ENCODE measurements around the gene LHFPL2. TPM values are rescaled to one million over a fixed set of nuclear protein-coding genes. Genes with fewer than 3 reads are reported as not detected.

Gene LHFPL2
- total and polyA plus RNA-seq, 4 experiments from 2014 or later = 0.25 to 2.7 (median 1.6) TPM

DNA sequence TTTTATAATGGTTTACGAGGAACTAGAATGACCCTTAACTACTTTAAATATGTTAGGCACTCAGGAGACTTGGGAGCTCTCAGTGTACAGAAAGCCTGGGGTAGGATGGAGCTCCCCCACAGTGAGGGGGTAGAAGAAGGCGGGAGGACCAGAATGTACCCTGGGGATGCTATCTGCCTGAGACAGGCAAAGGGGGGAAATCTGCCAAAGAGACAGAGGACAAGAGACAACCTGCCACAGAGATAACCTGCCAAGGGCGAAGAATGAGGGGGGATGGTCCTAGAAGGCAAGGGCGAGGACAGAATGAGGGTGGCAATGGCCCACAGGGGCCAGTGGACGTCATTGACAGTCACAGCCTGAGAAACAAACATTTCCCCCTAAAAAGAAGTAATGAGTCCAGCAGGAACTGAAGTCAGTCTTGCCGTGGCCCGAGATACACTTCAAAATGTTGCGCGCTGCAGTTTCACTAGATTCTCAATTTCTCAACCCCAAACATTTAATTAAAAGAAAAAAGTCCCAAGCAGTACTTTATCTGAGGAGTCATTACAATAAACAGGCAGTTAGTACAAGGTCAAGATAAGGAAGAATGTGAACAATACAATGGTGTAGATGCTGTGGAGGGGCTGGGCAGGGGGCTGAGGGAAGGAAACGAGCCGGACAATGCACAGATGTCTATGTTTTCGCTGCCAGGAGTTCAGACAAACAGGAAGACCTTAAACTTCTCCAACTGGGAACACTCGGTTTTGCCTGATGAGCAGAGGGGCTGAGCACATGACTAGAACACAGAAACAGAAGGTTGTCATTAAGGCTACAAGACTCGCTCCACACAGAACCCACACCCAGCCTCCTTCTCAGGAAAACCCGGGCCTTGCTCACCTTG is 125.0 kb downstream of the LHFPL2 start:
- H3K4me1 ChIP-seq (ENCODE audit: insufficient read depth, low read length) = no peaks in the 10 kb centered on the region
- no peaks in the 10 kb centered on the region for H3K9me3 Mint-ChIP-seq
- H3K36me3 ChIP-seq (ENCODE audit: insufficient read depth, low read length) = no peaks in the 10 kb centered on the region
- H3K36me3 Mint-ChIP-seq = no peaks in the 10 kb centered on the region
- H3K27ac ChIP-seq (ENCODE audit: low read depth, low read length) = no peak overlapping the region
- peaks cover 12 to 32% of the 10 kb centered on the region in 2 donors for H3K27me3 Mint-ChIP-seq
- intact Hi-C loops (cut with micrococcal nuclease) = no loop called here
- CTCF ChIA-PET (ENCODE audit: partially characterized antibody) = no interaction called here
- H3K4me3 Mint-ChIP-seq = no peak overlapping the region
- no peaks in the 10 kb centered on the region for H3K9me3 ChIP-seq (ENCODE audit: control insufficient read depth in 1 of 2, low read length in 2 of 2)
- no peaks in the 10 kb centered on the region for H3K4me1 Mint-ChIP-seq
- H3K27me3 ChIP-seq (ENCODE audit: insufficient read depth, low read length) = no peaks in the 10 kb centered on the region
- POLR2A ChIA-PET (ENCODE audit: partially characterized antibody) = no interaction called here
- DNase-seq = no peak
- H3K27ac Mint-ChIP-seq = no peak overlapping the region
- no peak overlapping the region for H3K4me3 ChIP-seq (ENCODE audit: low read length in 2 of 2)

- no peaks in the 10 kb centered on the region for H3K27me3 ChIP-seq (ENCODE audit: insufficient read depth, low read length)
- Mint-ChIP-seq H3K4me3 (no peak overlapping the region), H3K9me3 (no peaks in the 10 kb centered on the region), H3K27ac (no peak overlapping the region), H3K27me3 (peaks cover 13 to 29% of the 10 kb centered on the region in 2 donors), H3K4me1 (no peaks in the 10 kb centered on the region), H3K36me3 (no peaks in the 10 kb centered on the region)
- no peaks in the 10 kb centered on the region for H3K9me3 ChIP-seq (ENCODE audit: control insufficient read depth in 1 of 2, low read length in 2 of 2)
- H3K4me1 ChIP-seq (ENCODE audit: insufficient read depth, low read length) = no peaks in the 10 kb centered on the region
- H3K36me3 ChIP-seq (ENCODE audit: insufficient read depth, low read length) = no peaks in the 10 kb centered on the region
- POLR2A ChIA-PET (ENCODE audit: partially characterized antibody) = no interaction called here
- intact Hi-C loops (cut with micrococcal nuclease) = no loop called here
- no peak for DNase-seq
- no peak overlapping the region for H3K4me3 ChIP-seq (ENCODE audit: low read length in 2 of 2)
- CTCF ChIA-PET (ENCODE audit: partially characterized antibody) = interaction anchor here (1.6 kb wide), 1 partner anchor 12 kb away, joined by 3 read pairs; no protein-coding TSS in a partner anchor
- H3K27ac ChIP-seq (ENCODE audit: low read depth, low read length) = no peak overlapping the region
These were observed 125.9 kb downstream of the LHFPL2 start for GRCh38 chr5:78522476-78523260.

- Histone ChIP-seq H3K9me3 (ENCODE audit: control insufficient read depth in 1 of 2, low read length in 2 of 2) (no peaks in the 10 kb centered on the region), H3K27ac (ENCODE audit: low read depth, low read length) (no peak overlapping the region), H3K36me3 (ENCODE audit: insufficient read depth, low read length) (no peaks in the 10 kb centered on the region), H3K4me1 (ENCODE audit: insufficient read depth, low read length) (no peaks in the 10 kb centered on the region), H3K27me3 (ENCODE audit: insufficient read depth, low read length) (no peaks in the 10 kb centered on the region), H3K4me3 (ENCODE audit: low read length in 2 of 2) (no peak overlapping the region)
- CTCF ChIA-PET (ENCODE audit: partially characterized antibody) = interaction anchor here (1.5 to 1.6 kb wide), 2 partner anchors 9 to 13 kb away, joined by 3 read pairs; no protein-coding TSS in a partner anchor
- Mint-ChIP-seq H3K27ac (no peak overlapping the region), H3K4me1 (no peaks in the 10 kb centered on the region), H3K4me3 (no peak overlapping the region), H3K9me3 (no peaks in the 10 kb centered on the region), H3K36me3 (no peaks in the 10 kb centered on the region), H3K27me3 (peaks cover 22 to 35% of the 10 kb centered on the region in 2 donors)
- DNase-seq = no peak
- POLR2A ChIA-PET (ENCODE audit: partially characterized antibody) = no interaction called here
- intact Hi-C loops (cut with micrococcal nuclease) = no loop called here
These were observed 127.1 kb downstream of the LHFPL2 start for GRCh38 chr5:78521455-78521854.

GRCh38 chr5:78519198-78519941 is 129.2 kb downstream of the LHFPL2 start:
- DNase-seq = no peak
- CTCF ChIA-PET (ENCODE audit: partially characterized antibody) = no interaction called here

GRCh38 chr5:78518365-78519197 is 130.0 kb downstream of the LHFPL2 start:
- H3K9me3 ChIP-seq (ENCODE audit: control insufficient read depth in 1 of 2, low read length in 2 of 2) = no peaks in the 10 kb centered on the region

More at GRCh38 chr5:78519198-78519941, 129.2 kb downstream of the LHFPL2 start:
- Mint-ChIP-seq H3K4me3 (no peak overlapping the region), H3K27me3 (peaks cover 29 to 52% of the 10 kb centered on the region in 2 donors), H3K36me3 (no peaks in the 10 kb centered on the region), H3K9me3 (no peaks in the 10 kb centered on the region), H3K4me1 (no peaks in the 10 kb centered on the region), H3K27ac (no peak overlapping the region)
- Histone ChIP-seq H3K36me3 (ENCODE audit: insufficient read depth, low read length) (no peaks in the 10 kb centered on the region), H3K27ac (ENCODE audit: low read depth, low read length) (no peak overlapping the region), H3K9me3 (ENCODE audit: control insufficient read depth in 1 of 2, low read length in 2 of 2) (no peaks in the 10 kb centered on the region), H3K27me3 (ENCODE audit: insufficient read depth, low read length) (no peaks in the 10 kb centered on the region), H3K4me3 (ENCODE audit: low read length in 2 of 2) (no peak overlapping the region), H3K4me1 (ENCODE audit: insufficient read depth, low read length) (no peaks in the 10 kb centered on the region)
- POLR2A ChIA-PET (ENCODE audit: partially characterized antibody) = no interaction called here
- intact Hi-C loops (cut with micrococcal nuclease) = no loop called here

DNA sequence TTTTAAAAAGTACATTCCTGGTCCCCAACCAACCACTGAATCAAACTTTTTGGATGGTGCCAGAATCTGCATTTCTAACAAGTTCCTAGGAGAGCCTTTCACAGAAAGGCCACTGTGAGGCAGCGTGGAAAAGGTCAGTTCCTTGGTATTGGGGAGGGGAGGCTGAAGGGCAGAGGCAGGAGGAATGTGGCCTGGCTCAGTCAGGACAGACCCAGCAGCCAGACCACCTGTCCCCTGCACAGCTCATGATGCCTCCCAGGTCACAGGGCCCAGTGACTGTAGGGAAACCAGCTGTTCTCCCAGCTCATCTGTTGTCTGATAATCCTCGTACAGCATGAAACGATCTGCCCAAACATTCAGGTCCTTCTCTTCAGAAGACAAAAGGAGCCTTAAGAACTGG is 132.9 kb downstream of the LHFPL2 start:
- H3K27ac Mint-ChIP-seq = no peak overlapping the region
- no peaks in the 10 kb centered on the region for H3K36me3 ChIP-seq (ENCODE audit: insufficient read depth, low read length)
- H3K4me1 Mint-ChIP-seq = peaks cover 0 to 2% (median 0%) of the 10 kb centered on the region in 4 donors
- ChIA-PET POLR2A (ENCODE audit: partially characterized antibody) (no interaction called here), CTCF (ENCODE audit: partially characterized antibody) (no interaction called here)
- H3K27me3 ChIP-seq (ENCODE audit: insufficient read depth, low read length) = no peaks in the 10 kb centered on the region
- no peak overlapping the region for H3K27ac ChIP-seq (ENCODE audit: low read depth, low read length)
- no peak for DNase-seq
- H3K4me1 ChIP-seq (ENCODE audit: insufficient read depth, low read length) = no peaks in the 10 kb centered on the region
- no peaks in the 10 kb centered on the region for H3K9me3 Mint-ChIP-seq
- H3K36me3 Mint-ChIP-seq = no peaks in the 10 kb centered on the region
- H3K4me3 ChIP-seq (ENCODE audit: low read length in 2 of 2) = no peak overlapping the region
- no peak overlapping the region for H3K4me3 Mint-ChIP-seq
- intact Hi-C loops (cut with micrococcal nuclease) = no loop called here
- peaks cover 36 to 58% of the 10 kb centered on the region in 2 donors for H3K27me3 Mint-ChIP-seq
- H3K9me3 ChIP-seq (ENCODE audit: control insufficient read depth in 1 of 2, low read length in 2 of 2) = no peaks in the 10 kb centered on the region

More at GRCh38 chr5:78518365-78519197, 130.0 kb downstream of the LHFPL2 start:
- ChIA-PET POLR2A (ENCODE audit: partially characterized antibody) (no interaction called here), CTCF (ENCODE audit: partially characterized antibody) (no interaction called here)
- peaks cover 34 to 51% of the 10 kb centered on the region in 2 donors for H3K27me3 Mint-ChIP-seq
- no peak for DNase-seq
- H3K4me1 Mint-ChIP-seq = no peaks in the 10 kb centered on the region
- no peak overlapping the region for H3K27ac Mint-ChIP-seq
- no peak overlapping the region for H3K4me3 Mint-ChIP-seq
- H3K27ac ChIP-seq (ENCODE audit: low read depth, low read length) = no peak overlapping the region
- H3K27me3 ChIP-seq (ENCODE audit: insufficient read depth, low read length) = no peaks in the 10 kb centered on the region
- H3K36me3 Mint-ChIP-seq = no peaks in the 10 kb centered on the region
- no peaks in the 10 kb centered on the region for H3K9me3 Mint-ChIP-seq
- H3K36me3 ChIP-seq (ENCODE audit: insufficient read depth, low read length) = no peaks in the 10 kb centered on the region
- H3K4me3 ChIP-seq (ENCODE audit: low read length in 2 of 2) = no peak overlapping the region
- intact Hi-C loops (cut with micrococcal nuclease) = no loop called here
- no peaks in the 10 kb centered on the region for H3K4me1 ChIP-seq (ENCODE audit: insufficient read depth, low read length)

Data from CD4-positive, alpha-beta memory T cell (primary cell).